ENCODE measurements around the gene PKN3.
A peak's percentile ranks its signal among the peaks of the same experiment; 100 is the strongest.

Gene PKN3

DNA sequence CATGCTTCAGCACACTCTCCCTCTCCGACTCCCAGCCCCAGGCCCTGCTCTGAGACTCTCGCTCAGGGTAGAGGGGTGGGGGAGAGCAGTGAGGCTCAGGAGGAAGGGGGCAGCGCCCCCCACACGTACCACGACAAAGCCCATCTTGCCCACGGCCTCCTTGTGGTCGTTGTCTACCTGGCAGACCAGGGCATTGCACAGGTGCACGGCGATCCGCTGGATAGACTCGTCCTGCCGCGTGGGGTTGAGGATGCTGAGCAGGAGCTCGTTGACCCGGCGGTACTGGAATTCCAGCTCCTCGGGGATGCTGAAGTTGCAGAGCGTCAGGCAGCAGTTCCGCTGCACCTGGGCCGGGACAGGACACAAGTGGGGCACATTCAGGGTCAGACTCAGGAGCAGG, 40.1 kb downstream of the PKN3 start:
- no peak for DNase-seq (ENCODE audit: low spot score)

DNA sequence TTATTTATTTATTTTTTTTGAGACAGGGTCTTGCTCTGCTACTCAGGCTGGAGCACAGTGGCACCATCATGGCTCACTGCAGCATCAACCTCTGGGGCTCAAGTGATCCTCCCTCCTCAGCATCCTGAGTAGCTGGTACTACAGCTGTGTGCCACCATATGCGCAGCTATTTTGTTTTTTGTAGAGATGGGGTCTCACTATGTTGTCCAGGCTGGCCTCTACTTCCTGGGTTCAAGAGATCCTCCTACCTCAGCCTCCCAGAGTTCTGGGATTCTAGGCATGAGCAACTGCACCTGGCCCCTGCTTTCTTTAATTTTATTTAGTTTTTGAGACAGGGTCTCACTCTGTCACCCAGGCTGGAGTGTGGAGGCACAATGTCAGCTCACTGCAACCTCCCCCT, 41.1 kb downstream of the PKN3 start:
- no peak for DNase-seq (ENCODE audit: low spot score)

DNA sequence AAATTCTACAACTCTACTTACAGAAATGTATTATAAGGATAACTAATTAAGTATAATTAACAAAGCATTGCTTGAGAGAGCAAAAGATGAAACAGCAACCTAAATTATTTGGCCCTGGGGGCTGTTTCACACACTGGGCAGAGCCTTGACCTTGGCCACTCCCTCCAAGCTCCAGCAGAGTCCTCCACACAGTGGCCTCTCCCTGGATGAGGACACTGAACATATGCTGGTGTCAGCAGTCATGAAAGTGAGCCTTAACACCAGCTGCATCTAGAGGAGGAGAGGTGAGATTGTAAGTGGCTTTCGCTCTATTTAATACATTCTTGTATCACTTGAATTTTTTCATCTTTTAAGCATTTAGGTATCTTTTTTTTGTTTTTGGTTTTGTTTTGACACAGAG, 44.9 kb downstream of the PKN3 start:
- no peak for DNase-seq (ENCODE audit: low spot score)

DNA sequence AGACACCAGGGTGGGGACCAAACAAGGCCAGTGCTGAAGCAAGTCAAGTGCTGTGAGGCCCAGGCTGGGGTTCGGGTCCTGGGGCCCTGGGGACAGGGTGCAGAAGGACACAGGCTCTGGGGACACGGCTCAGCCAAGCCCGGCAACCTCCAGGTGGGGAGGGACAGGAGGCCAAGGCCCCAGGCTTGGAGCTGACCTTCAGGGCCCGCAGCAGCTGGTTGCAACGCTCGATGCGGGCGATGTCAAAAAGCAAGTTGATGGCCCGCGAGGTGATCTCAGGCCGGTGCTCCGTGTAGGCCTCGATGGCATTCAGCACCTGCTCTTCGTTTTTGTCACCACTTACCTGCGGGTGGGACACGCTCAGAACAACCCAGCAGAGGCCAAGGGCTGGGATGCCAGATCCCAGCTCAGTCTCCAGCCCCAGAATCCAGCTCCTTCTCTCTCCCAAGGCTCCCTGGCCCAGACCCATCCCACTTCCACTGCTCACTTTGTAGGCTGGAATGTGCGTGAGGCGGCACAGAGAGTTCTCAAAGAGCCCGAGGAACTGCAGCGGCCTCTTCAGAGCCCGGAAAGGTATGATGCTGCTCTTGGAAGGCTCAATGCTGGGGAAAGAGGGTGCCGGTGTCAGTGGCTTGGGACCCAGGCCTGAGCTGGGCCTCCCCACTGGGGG, 48.8 kb downstream of the PKN3 start:
- no peak for DNase-seq (ENCODE audit: low spot score)

DNA sequence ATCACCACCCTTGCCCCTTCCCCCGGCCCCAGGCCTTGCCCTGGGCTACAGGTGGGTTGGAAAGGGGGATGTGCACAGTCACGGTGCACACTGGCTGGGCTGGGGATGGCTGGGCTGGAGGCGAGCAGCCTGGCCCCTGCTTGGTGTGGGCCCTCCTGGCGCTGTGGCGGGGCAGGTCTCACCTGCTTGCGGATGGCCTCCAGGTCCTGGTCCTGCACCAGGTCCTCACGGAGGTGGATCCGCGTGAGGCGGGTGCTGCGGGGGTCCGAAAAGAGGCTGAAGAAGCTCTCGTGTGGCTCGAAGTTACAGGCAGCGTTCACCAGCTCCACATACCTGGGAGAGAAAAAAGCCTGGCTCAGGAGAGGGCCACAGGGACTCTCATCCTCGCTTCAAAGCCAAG, 51.3 kb downstream of the PKN3 start:
- DNase-seq (ENCODE audit: low spot score), result no peak

DNA sequence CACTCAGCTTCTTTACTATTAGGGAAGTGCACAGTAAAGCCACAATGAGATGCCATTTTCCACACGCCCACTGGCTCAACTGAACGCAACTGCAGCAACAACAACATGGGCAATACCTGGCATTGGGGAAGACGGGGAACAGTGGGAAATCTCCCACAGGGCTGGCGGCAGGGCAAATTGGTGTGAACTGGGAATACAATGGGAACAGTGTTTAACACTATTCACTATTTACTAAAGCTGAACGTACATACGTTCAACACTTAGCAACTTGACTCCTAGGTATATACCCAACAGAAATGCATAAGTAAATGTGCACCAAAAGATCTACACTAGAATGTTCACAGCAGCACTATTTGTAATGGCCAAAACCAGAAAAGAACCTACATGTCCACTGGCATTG, 55.3 kb downstream of the PKN3 start:
- no peak for DNase-seq (ENCODE audit: low spot score)

DNA sequence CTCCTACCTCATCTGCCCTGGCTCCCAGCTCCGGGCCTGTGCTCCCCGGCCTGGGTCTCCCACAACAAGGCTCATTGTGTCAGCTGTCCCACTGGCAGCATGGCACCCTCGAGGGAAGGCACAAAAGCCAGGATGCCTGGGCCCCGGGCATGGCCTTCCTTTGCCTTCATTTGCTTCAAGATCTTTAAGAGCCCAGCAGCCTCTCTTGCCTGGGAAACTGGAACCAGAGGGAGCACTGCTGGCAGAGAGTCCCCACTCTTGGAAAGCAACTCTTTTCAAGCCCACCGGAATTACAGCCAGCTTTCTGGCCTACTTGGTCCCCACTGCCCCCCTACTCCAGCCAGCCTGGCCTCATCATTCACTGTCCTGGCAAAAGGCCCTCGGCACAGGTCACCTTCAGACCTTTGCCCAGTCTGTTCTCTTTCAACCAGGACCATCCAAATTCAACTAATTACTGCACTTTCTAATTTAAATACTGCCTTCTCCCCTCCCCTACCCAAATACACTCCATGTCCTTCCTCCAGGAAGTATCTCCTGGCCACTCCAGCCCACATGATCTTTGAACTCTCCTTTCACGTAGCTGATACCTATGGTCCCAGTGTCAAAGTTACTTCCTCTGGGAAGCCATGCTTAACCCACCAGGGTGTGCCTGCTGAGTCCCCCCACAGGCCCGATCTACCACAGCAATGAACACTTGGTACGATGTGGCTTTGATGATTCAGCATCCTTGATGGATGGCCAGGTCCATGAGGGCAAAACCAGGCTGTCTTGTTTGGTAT, 60.6 kb downstream of the PKN3 start:
- DNase-seq (ENCODE audit: low spot score), result peak; percentile 13

DNA sequence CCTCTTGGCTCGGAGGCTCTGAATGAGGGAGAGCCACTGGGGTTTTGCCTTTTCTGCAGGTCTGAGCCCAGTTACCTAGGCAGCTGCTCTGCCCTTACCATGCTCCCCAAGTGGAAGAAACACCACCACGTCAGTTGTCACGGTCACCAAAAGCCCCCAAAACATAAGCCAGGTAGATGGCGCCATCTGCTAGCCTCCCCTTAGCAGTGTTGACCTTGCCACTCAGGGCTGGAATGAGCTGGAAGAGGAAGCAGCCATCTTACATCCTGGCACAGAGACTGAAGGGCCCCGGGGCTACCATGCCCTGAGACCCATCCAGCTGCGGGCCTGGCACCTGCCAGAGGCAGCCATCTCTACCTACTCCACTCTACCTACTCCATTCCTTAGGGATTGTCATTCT, 62.1 kb downstream of the PKN3 start:
- DNase-seq (ENCODE audit: low spot score), result no peak

DNA sequence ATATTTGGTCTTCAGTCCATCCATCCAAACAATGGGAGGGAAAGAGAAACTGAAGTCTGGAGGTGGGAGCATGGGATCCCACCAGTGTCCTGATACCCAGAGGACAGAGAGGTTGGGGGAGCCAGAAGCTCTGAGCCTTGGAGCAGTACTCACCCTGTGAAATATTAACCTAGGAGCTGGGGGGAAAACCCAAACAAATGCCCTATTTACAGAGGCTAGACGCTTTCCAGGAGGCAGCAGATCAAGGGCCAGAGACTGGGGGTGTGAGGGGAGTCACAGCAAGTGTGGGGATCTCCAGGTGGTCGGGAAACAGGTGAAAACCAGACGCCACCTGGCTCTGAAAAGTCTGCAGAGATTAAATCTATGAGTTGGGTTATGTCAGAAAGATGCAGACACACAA, 63.2 kb downstream of the PKN3 start:
- no peak for DNase-seq (ENCODE audit: low spot score)

DNA sequence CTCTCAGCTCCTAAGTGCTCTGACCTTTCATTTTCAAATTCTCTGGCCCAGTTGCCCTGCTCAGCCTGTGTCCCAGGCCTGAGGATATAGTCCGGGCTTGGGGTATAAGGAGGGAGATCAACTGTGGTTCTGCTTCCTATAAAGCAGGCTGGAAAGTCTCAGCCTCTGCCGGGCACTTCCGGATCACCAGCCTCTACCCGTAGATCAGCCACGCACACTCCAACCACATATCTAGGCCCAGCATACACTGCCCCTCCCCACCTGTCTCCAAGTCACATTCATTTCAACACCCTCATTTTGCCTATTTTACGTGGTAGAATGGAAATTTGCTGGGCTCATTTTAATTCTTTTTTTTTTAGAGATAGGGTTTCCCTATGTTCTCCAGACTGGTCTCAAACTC, 66.3 kb downstream of the PKN3 start:
- DNase-seq (ENCODE audit: low spot score), result no peak
